IMR-90 (cell line): Measurements from ENCODE around the gene CSNK1D. TPM values are rescaled to one million over a fixed set of nuclear protein-coding genes. Genes with fewer than 3 reads are reported as not detected.

Source experiments
- ATAC-seq: fragments of 200-7000 bp; cut with Tn5 transposase; 2 replicates; pipeline ENCODE4 v1.9.1; 2020; ENCODE audit warnings: low read depth, mild to moderate bottlenecking, moderate library complexity
- BruUV-seq: library from RNA; stranded (reverse); fragments of 400-500 nt; replicated peaks from 2 replicates; lab custom pipeline; 2021; lab: Mats Ljungman, UMichigan
- CTCF ChIA-PET: fragments of 300-600 bp; formaldehyde crosslinking; extraction: SDS; loops from one replicate; lab custom pipeline; 2021; ENCODE audit warnings: antibody characterized with exemption; lab: Yijun Ruan, JAX
- POLR2A ChIA-PET: fragments of 300-600 bp; sonication (Branson Sonifier 250); formaldehyde crosslinking; loops from one replicate; lab custom pipeline; 2022; ENCODE audit warnings: antibody characterized with exemption; ENCODE audit not compliant: unreplicated experiment; lab: Charles Lee
- DNase-seq: peaks from one replicate; pipeline ENCODE4 v3.0.0; 2013
- H2AFZ ChIP-seq: replicated peaks from 2 replicates; pipeline ENCODE3; 2013; ENCODE audit warnings: low read length, mild to moderate bottlenecking; ENCODE audit not compliant: poor library complexity
- H2AK5ac ChIP-seq: 2 replicates; pipeline ENCODE4 v1.6.1; 2013; ENCODE audit warnings: low read depth, low read length, inconsistent platforms
- H2AK9ac ChIP-seq: replicated peaks from 2 replicates; pipeline ENCODE3; 2013; ENCODE audit warnings: mild to moderate bottlenecking, low read depth, low read length, moderate library complexity; ENCODE audit not compliant: poor library complexity
- H2BK120ac ChIP-seq: 2 replicates; pipeline ENCODE4 v1.6.1; 2013; ENCODE audit warnings: low read depth, low read length, inconsistent platforms
- H2BK15ac ChIP-seq: 3 replicates; pipeline ENCODE4 v1.6.1; 2013; ENCODE audit warnings: low read depth, low read length, inconsistent platforms
- H2BK20ac ChIP-seq: 2 replicates; pipeline ENCODE4 v1.6.1; 2013; ENCODE audit warnings: low read depth, mild to moderate bottlenecking, inconsistent platforms, low read length, moderate library complexity
- H2BK5ac ChIP-seq: 2 replicates; pipeline ENCODE4 v1.6.1; 2013; ENCODE audit warnings: mild to moderate bottlenecking, low read depth, low read length, inconsistent platforms; ENCODE audit not compliant: poor library complexity, severe bottlenecking
- H3K14ac ChIP-seq: replicated peaks from 2 replicates; pipeline ENCODE4 v1.6.1; 2013; ENCODE audit warnings: low read depth, low read length, inconsistent platforms
- H3K18ac ChIP-seq: 2 replicates; pipeline ENCODE4 v1.6.1; 2013; ENCODE audit warnings: low read depth, low read length, control low read depth
- H3K23ac ChIP-seq: 2 replicates; pipeline ENCODE4 v1.6.1; 2013; ENCODE audit warnings: low read depth, low read length, inconsistent platforms
- H3K27ac ChIP-seq: 2 replicates; pipeline ENCODE4 v1.5.1; 2013; ENCODE audit warnings: mild to moderate bottlenecking, control low read depth, low read length; ENCODE audit not compliant: insufficient read depth
- H3K27me3 ChIP-seq: 2 replicates; pipeline ENCODE4 v1.6.1; 2013; ENCODE audit warnings: low read length; ENCODE audit not compliant: control insufficient read depth, insufficient read depth
- H3K36me3 ChIP-seq: 2 replicates; pipeline ENCODE4 v1.6.1; 2013; ENCODE audit warnings: low read length, mixed read lengths; ENCODE audit not compliant: control insufficient read depth, insufficient read depth
- H3K4ac ChIP-seq: 2 replicates; pipeline ENCODE4 v1.6.1; 2013; ENCODE audit warnings: low read depth, low read length, inconsistent platforms
- H3K4me1 ChIP-seq: 2 replicates; pipeline ENCODE4 v1.6.1; 2013; ENCODE audit warnings: low read length, mixed read lengths; ENCODE audit not compliant: control insufficient read depth, insufficient read depth
- H3K4me2 ChIP-seq: 2 replicates; pipeline ENCODE4 v1.6.1; 2013; ENCODE audit warnings: low read depth, mild to moderate bottlenecking, control low read depth, low read length, moderate library complexity
- H3K4me3 ChIP-seq: 2 replicates; pipeline ENCODE4 v1.5.1; 2013; ENCODE audit warnings: low read depth, mild to moderate bottlenecking, control low read depth, low read length, moderate library complexity; ENCODE audit not compliant: insufficient read depth
- H3K56ac ChIP-seq: 2 replicates; pipeline ENCODE4 v1.6.1; 2013; ENCODE audit warnings: low read length, inconsistent platforms; ENCODE audit not compliant: insufficient read depth; ENCODE audit errors: extremely low read depth
- H3K79me1 ChIP-seq, 2 experiments: 2 replicates each; pipeline ENCODE4 v1.6.1; 2013; ENCODE audit warnings: low read length in 2 of 2, inconsistent platforms in 1 of 2, low read depth in 1 of 2
- H3K9ac ChIP-seq: 2 replicates; pipeline ENCODE4 v1.6.1; 2013; ENCODE audit warnings: low read depth, low read length, control low read depth
- H3K9me1 ChIP-seq: 2 replicates; pipeline ENCODE4 v1.6.1; 2013; ENCODE audit warnings: low read length, inconsistent platforms; ENCODE audit not compliant: insufficient read depth
- H3K9me3 ChIP-seq: 2 replicates; pipeline ENCODE4 v1.6.1; 2013; ENCODE audit warnings: low read length; ENCODE audit not compliant: control insufficient read depth, insufficient read depth
- H4K20me1 ChIP-seq: 2 replicates; pipeline ENCODE4 v1.6.1; 2013; ENCODE audit warnings: low read length, inconsistent platforms; ENCODE audit not compliant: insufficient read depth
- H4K5ac ChIP-seq: 2 replicates; pipeline ENCODE4 v1.6.1; 2013; ENCODE audit warnings: mild to moderate bottlenecking, low read depth, low read length, control low read depth
- H4K8ac ChIP-seq, 2 experiments: 2 replicates each; pipeline ENCODE4 v1.6.1; 2013; ENCODE audit warnings: low read depth in 2 of 2, low read length in 2 of 2, control low read depth in 1 of 2, inconsistent platforms in 1 of 2
- H4K91ac ChIP-seq: 2 replicates; pipeline ENCODE4 v1.6.1; 2013; ENCODE audit warnings: low read depth, low read length, inconsistent platforms; ENCODE audit not compliant: insufficient read depth
- BHLHE40 ChIP-seq: fragments of 150-350 bp; IDR thresholded peaks from 2 replicates; pipeline ENCODE4 v1.6.1; 2016; ENCODE audit warnings: mild to moderate bottlenecking, low read depth, low read length
- CEBPB ChIP-seq: IDR thresholded peaks from 2 replicates; pipeline ENCODE4 v1.6.1; 2012; ENCODE audit warnings: low read depth, low read length, improper control_type of control experiment
- CHD1 ChIP-seq: IDR thresholded peaks from 2 replicates; pipeline ENCODE4 v1.6.1; 2012; ENCODE audit warnings: low read depth, low read length, improper control_type of control experiment
- CTCF ChIP-seq: conservative IDR thresholded peaks from 2 replicates; pipeline ENCODE4 v1.5.1; 2012; ENCODE audit warnings: mild to moderate bottlenecking, low read depth, low read length, improper control_type of control experiment
- FOS ChIP-seq: fragments of 150-350 bp; IDR thresholded peaks from 2 replicates; pipeline ENCODE4 v1.6.1; 2016; ENCODE audit warnings: low read depth, low read length
- MAFK ChIP-seq: IDR thresholded peaks from 2 replicates; pipeline ENCODE4 v1.6.1; 2012; ENCODE audit warnings: low read depth, low read length, improper control_type of control experiment
- MXI1 ChIP-seq: IDR thresholded peaks from 2 replicates; pipeline ENCODE4 v1.6.1; 2012; ENCODE audit warnings: low read depth, mild to moderate bottlenecking, low read length, moderate library complexity, borderline replicate concordance
- NFE2L2 ChIP-seq: fragments of 150-350 bp; IDR thresholded peaks from 2 replicates; pipeline ENCODE4 v1.6.1; 2016; ENCODE audit warnings: low read depth, mild to moderate bottlenecking, low read length
- POLR2A ChIP-seq: IDR thresholded peaks from 2 replicates; pipeline ENCODE4 v1.6.1; 2012; ENCODE audit warnings: mild to moderate bottlenecking, low read depth, low read length
- RAD21 ChIP-seq: IDR thresholded peaks from 2 replicates; pipeline ENCODE4 v1.6.1; 2012; ENCODE audit warnings: low read length, improper control_type of control experiment
- RCOR1 ChIP-seq: IDR thresholded peaks from 2 replicates; pipeline ENCODE4 v1.6.1; 2012; ENCODE audit warnings: mild to moderate bottlenecking, low read length, improper control_type of control experiment; ENCODE audit not compliant: insufficient replicate concordance
- RFX5 ChIP-seq: IDR thresholded peaks from 2 replicates; pipeline ENCODE4 v1.8.0; 2012; ENCODE audit warnings: low read depth, mild to moderate bottlenecking, low read length, moderate library complexity
- SMC3 ChIP-seq: fragments of 150-350 bp; IDR thresholded peaks from 2 replicates; pipeline ENCODE4 v1.6.1; 2016; ENCODE audit warnings: low read depth, mild to moderate bottlenecking, antibody characterized with exemption, low read length, moderate library complexity
- WGBS, 2 experiments: methylation state at CpG; one replicate each; pipeline versions ENCODE4 v1.1.5 to v1.1.7; 2013; ENCODE audit warnings: missing lambda C conversion rate in 2 of 2; ENCODE audit not compliant: insufficient read length in 1 of 2; ENCODE audit errors: extremely low coverage in 2 of 2; 5-methylcytosine and 5-hydroxymethylcytosine counted together
- dilution Hi-C: fragments of 300-500 bp; cut with HindIII; formaldehyde crosslinking; loops from one replicate; pipeline ENCODE4 v1.14.3; 2018; ENCODE audit warnings: low sequenced_read_pairs; ENCODE audit not compliant: unreplicated experiment
- in situ Hi-C: fragments of 300-500 bp; cut with MboI; formaldehyde crosslinking; loops from 3 replicates; pipeline ENCODE4 v1.14.3; 2019; ENCODE audit warnings: low sequenced_read_pairs, inconsistent platforms, mixed read lengths
- intact Hi-C: fragments of 100-400 bp; cut with micrococcal nuclease; formaldehyde crosslinking; loops from 2 replicates; pipeline ENCODE4 v1.10.0; 2022
- polyA plus RNA-seq, 3 experiments: library from polyadenylated mRNA; depleted of rRNA; stranded (reverse); fragments of >200 nt; gene quantifications; 2 replicates each; pipeline ENCODE4 v1.2.3, GENCODE V29; 2012; ENCODE audit warnings: low replicate concordance in 1 of 3
- total RNA-seq: library from RNA; depleted of rRNA; stranded (reverse); fragments of >200 nt; gene quantifications from 2 replicates; pipeline ENCODE4 v1.2.3, GENCODE V29; 2012
- TF ChIP-seq, protein P1 (sequence below): fragments of 150-350 bp; IDR thresholded peaks from 2 replicates; pipeline ENCODE4 v1.6.1; 2016; ENCODE audit warnings: low read depth, mild to moderate bottlenecking, low read length, moderate library complexity, borderline replicate concordance

Gene CSNK1D
- total and polyA plus RNA-seq, 2 of the 4 experiments (the other 2 are of a cell fraction): 47.1 to 186 TPM

- POLR2A ChIA-PET: no interaction called here
- no peak overlapping the region for H2AK5ac ChIP-seq
- H4K91ac ChIP-seq: no peak overlapping the region
- H3K4ac ChIP-seq: no peak overlapping the region
- no peak overlapping the region for H2BK120ac ChIP-seq
- DNase-seq: no peak
- H3K14ac ChIP-seq: no peak overlapping the region
- dilution Hi-C loops (no loop called here), in situ Hi-C loops (no loop called here), intact Hi-C loops (no loop called here)
- H2BK20ac ChIP-seq: no peak overlapping the region
- H2AK9ac ChIP-seq: no peak overlapping the region
- H3K9ac ChIP-seq: no peak overlapping the region
- BruUV-seq: no TSS peak
- peak overlapping the region; percentile 59 for H2AFZ ChIP-seq
- H3K4me1 ChIP-seq: peaks cover 7% of the 10 kb centered on the region; the same call in 1 of the 2 replicates
- peaks cover 99% of the 10 kb centered on the region for H3K36me3 ChIP-seq
- no peak for ATAC-seq
- H3K18ac ChIP-seq: no peak overlapping the region
- no peak overlapping the region for H3K27ac ChIP-seq
- TF ChIP-seq RAD21: no peak
- TF ChIP-seq BHLHE40: no peak
- no peak for TF ChIP-seq CEBPB
- TF ChIP-seq POLR2A: no peak
- TF ChIP-seq MXI1: no peak
- TF ChIP-seq RCOR1: no peak
- no peak for TF ChIP-seq MAFK
- no peak for TF ChIP-seq RFX5
- no peak for TF ChIP-seq FOS
- TF ChIP-seq CTCF: no peak
- no peak for TF ChIP-seq SMC3
- TF ChIP-seq CHD1: no peak
- TF ChIP-seq, protein P1, sequence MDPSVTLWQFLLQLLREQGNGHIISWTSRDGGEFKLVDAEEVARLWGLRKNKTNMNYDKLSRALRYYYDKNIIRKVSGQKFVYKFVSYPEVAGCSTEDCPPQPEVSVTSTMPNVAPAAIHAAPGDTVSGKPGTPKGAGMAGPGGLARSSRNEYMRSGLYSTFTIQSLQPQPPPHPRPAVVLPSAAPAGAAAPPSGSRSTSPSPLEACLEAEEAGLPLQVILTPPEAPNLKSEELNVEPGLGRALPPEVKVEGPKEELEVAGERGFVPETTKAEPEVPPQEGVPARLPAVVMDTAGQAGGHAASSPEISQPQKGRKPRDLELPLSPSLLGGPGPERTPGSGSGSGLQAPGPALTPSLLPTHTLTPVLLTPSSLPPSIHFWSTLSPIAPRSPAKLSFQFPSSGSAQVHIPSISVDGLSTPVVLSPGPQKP: no peak
- no peak for TF ChIP-seq NFE2L2
- CTCF ChIA-PET: no interaction called here
- H3K56ac ChIP-seq: no peak overlapping the region
- 91% methylated on average over 13 of the region's 28 CpGs; no CpG with 5 or more reads in 1 of the 2 experiments for WGBS, 2 experiments
- no peaks in the 10 kb centered on the region for H3K9me3 ChIP-seq
- H3K4me2 ChIP-seq: no peak overlapping the region
- no peak overlapping the region for H4K5ac ChIP-seq
- H3K79me1 ChIP-seq: peaks cover 18 to 94% of the 10 kb centered on the region in 2 experiments
- no peak overlapping the region for H4K8ac ChIP-seq
- H3K23ac ChIP-seq: no peak overlapping the region
- peaks cover 3% of the 10 kb centered on the region; the same call in 1 of the 2 replicates for H3K9me1 ChIP-seq
- H2BK5ac ChIP-seq: no peak overlapping the region
- H3K27me3 ChIP-seq: no peaks in the 10 kb centered on the region
- H4K20me1 ChIP-seq: peaks cover 99% of the 10 kb centered on the region
- no peak overlapping the region for H2BK15ac ChIP-seq
- H3K4me3 ChIP-seq: no peak overlapping the region
Measured at GRCh38 chr17:82247856-82248671, 25.4 kb downstream of the CSNK1D start.
